ENCODE data around the gene GFRAL. TPM values are rescaled to one million over a fixed set of nuclear protein-coding genes. Genes with fewer than 3 reads are reported as not detected.

GFRAL gene
- total RNA-seq, 4 donors from 2014 or later, result 0.47 TPM; not detected in 3

GRCh38 chr6:55388211-55388610, 60.9 kb downstream of the GFRAL start:
- no peak for DNase-seq (ENCODE audit: low spot score)
- TF ChIP-seq, protein P1, sequence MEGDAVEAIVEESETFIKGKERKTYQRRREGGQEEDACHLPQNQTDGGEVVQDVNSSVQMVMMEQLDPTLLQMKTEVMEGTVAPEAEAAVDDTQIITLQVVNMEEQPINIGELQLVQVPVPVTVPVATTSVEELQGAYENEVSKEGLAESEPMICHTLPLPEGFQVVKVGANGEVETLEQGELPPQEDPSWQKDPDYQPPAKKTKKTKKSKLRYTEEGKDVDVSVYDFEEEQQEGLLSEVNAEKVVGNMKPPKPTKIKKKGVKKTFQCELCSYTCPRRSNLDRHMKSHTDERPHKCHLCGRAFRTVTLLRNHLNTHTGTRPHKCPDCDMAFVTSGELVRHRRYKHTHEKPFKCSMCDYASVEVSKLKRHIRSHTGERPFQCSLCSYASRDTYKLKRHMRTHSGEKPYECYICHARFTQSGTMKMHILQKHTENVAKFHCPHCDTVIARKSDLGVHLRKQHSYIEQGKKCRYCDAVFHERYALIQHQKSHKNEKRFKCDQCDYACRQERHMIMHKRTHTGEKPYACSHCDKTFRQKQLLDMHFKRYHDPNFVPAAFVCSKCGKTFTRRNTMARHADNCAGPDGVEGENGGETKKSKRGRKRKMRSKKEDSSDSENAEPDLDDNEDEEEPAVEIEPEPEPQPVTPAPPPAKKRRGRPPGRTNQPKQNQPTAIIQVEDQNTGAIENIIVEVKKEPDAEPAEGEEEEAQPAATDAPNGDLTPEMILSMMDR (IDR thresholded peaks at IDR 0.05), result no peak
- no peak for ATAC-seq (ENCODE audit: low FRiP score)

DNA sequence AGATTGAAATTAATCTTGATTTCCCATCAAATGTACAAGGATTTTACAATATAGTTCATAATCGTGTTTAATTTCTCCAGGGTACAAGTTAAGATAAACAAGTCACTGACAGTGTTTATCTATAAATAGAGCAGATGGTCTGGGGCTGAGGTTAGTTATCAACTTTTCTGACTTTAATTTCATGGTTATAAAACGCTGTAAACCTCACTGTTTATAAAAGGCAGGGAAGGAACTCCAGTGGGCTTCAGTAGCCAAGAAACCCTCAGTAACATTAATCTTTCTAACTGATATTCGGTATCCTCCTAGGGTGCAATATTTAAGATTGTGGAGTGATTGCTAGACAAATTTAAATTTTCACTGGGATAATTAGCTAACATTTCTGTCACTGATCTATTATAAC, 68.6 kb downstream of the GFRAL start:
- TF ChIP-seq, protein P1 (IDR thresholded peaks at IDR 0.05), result no peak
- DNase-seq (ENCODE audit: low spot score) (no peak), ATAC-seq (ENCODE audit: low FRiP score) (no peak)

- TF ChIP-seq, protein P1 (IDR thresholded peaks at IDR 0.05), result no peak
- DNase-seq (ENCODE audit: low spot score) (no peak), ATAC-seq (ENCODE audit: low FRiP score) (no peak)
Measured at GRCh38 chr6:55397986-55398385, 70.7 kb downstream of the GFRAL start.

DNA sequence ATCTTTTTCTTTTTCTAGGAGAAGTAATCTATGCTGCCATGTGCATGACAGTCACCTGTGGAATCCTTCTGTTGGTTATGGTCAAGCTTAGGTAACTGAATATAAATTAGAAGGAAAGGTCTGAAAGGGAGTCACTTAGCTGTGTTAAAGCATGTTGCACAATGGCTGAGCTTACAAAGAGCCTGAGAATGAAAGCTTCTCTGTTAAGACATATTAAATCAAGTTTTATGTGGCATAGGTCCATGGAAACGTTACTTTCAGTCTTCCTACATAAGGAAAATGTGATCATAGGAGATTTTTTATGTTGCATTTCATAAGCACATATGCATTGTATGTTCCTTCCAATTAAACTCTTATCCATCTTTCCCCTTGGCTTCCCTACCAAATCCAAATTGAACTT, 72.1 kb downstream of the GFRAL start:
- DNase-seq (ENCODE audit: low spot score) (no peak), ATAC-seq (ENCODE audit: low FRiP score) (no peak)
- TF ChIP-seq, protein P1 (IDR thresholded peaks at IDR 0.05), result no peak

GRCh38 chr6:55405474-55406235, 78.4 kb downstream of the GFRAL start:
- TF ChIP-seq, protein P1 (IDR thresholded peaks at IDR 0.05), result no peak
- DNase-seq (ENCODE audit: low spot score) (no peak), ATAC-seq (ENCODE audit: low FRiP score) (no peak)

DNA sequence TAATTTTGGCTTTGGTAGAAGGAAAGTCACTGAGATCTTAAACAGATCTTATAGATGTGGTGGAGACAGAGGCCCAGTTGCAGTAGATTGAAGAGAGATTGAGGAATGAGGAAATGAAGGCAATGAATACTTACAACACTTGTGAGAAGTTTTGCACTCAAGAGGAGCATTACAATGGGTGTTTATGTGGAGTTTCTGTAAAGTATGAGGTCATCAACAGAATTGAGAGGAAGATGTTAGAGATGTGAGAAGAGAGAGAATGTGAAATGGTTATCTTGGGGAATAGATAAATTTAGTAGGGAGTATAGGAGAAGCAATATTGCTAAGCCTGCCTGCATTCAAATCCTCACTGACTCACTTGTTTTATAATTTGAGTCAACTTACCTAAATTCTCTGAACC, 83.4 kb downstream of the GFRAL start:
- no peak for ATAC-seq (ENCODE audit: low FRiP score)

More for the DNA sequence above, 83.4 kb downstream of the GFRAL start:
- TF ChIP-seq, protein P1 (IDR thresholded peaks at IDR 0.05), result no peak
- no peak for DNase-seq (ENCODE audit: low spot score)

Measured in omental fat pad (tissue), 4 donors.